Suprapubic skin (tissue), 4 donors: Measurements from ENCODE around the gene SLC7A7. TPM values are rescaled to one million over a fixed set of nuclear protein-coding genes. Genes with fewer than 3 reads are reported as not detected.

ENCODE experiments used
- DNase-seq, 2 donors: peaks; one replicate each; pipeline ENCODE4 v3.0.0-alpha.2; 2019; ENCODE audit warnings: low spot score in 2 of 2
- H3K27ac ChIP-seq: fragments of 200-600 bp; sonication (generic); one replicate; pipeline ENCODE4 v1.5.1; 2019
- H3K27me3 ChIP-seq: fragments of 200-600 bp; sonication (generic); one replicate; pipeline ENCODE4 v1.5.1; 2019
- H3K36me3 ChIP-seq: fragments of 200-600 bp; sonication (generic); one replicate; pipeline ENCODE4 v1.5.1; 2019
- H3K4me1 ChIP-seq: fragments of 200-600 bp; sonication (generic); one replicate; pipeline ENCODE4 v1.5.1; 2019
- H3K4me3 ChIP-seq: fragments of 200-600 bp; sonication (generic); one replicate; pipeline ENCODE4 v1.5.1; 2019; ENCODE audit warnings: mild to moderate bottlenecking
- H3K9me3 ChIP-seq: fragments of 200-600 bp; sonication (generic); one replicate; pipeline ENCODE4 v1.5.1; 2019
- CTCF ChIP-seq, 2 donors: fragments of 200-600 bp in 1 of 2; fragments of 450-650 bp in 1 of 2; sonication (generic) in 1 of 2; IDR thresholded peaks; one replicate each; pipeline ENCODE4 v1.5.1; 2016 to 2019; ENCODE audit warnings: antibody characterized with exemption in 2 of 2, mild to moderate bottlenecking in 1 of 2, moderate library complexity in 1 of 2
- EP300 ChIP-seq: sonication (generic); formaldehyde crosslinking; IDR thresholded peaks from one replicate; pipeline ENCODE4 v1.6.1; 2017; ENCODE audit warnings: antibody characterized with exemption
- POLR2A ChIP-seq, 2 donors: fragments of 450-650 bp; IDR thresholded peaks; one replicate each; pipeline ENCODE4 v1.6.1; 2017; ENCODE audit warnings: antibody characterized with exemption in 2 of 2, mild to moderate bottlenecking in 2 of 2, moderate library complexity in 2 of 2
- POLR2AphosphoS5 ChIP-seq, 3 donors: sonication (generic); formaldehyde crosslinking; IDR thresholded peaks; one replicate each; pipeline ENCODE4 v1.6.1; 2017; ENCODE audit warnings: antibody characterized with exemption in 3 of 3
- WGBS: methylation state at CpG from one replicate; pipeline ENCODE4 v1.1.5; 2018; 5-methylcytosine and 5-hydroxymethylcytosine counted together
- total RNA-seq, 4 donors: library from RNA; depleted of rRNA; stranded (reverse); fragments of >200 nt; gene quantifications; one replicate each; pipeline ENCODE4 v1.1.0, GENCODE V29; 2016

Gene SLC7A7
- total RNA-seq, 4 donors from 2014 or later: 1.8 to 3.8 (median 2.9) TPM

- H3K9me3 ChIP-seq: no peaks in the 10 kb centered on the region
- H3K27ac ChIP-seq: no peak overlapping the region
- H3K36me3 ChIP-seq: no peaks in the 10 kb centered on the region
- WGBS: 76% methylated on average over 12 of the region's 12 CpGs
- H3K27me3 ChIP-seq: no peaks in the 10 kb centered on the region
- no peak for TF ChIP-seq POLR2AphosphoS5 (IDR thresholded peaks at IDR 0.05)
- no peaks in the 10 kb centered on the region for H3K4me1 ChIP-seq
- no peak for DNase-seq
- H3K4me3 ChIP-seq: no peak overlapping the region
Observed at GRCh38 chr14:22802860-22803686, 12.2 kb downstream of the SLC7A7 start.

- Histone ChIP-seq H3K9me3 (no peaks in the 10 kb centered on the region), H3K36me3 (no peaks in the 10 kb centered on the region), H3K27me3 (no peaks in the 10 kb centered on the region), H3K4me3 (no peak overlapping the region), H3K4me1 (no peaks in the 10 kb centered on the region), H3K27ac (no peak overlapping the region)
- WGBS: 85% methylated on average over 8 of the region's 8 CpGs
- TF ChIP-seq EP300 (no peak), CTCF (IDR thresholded peaks at IDR 0.05) (no peak), POLR2AphosphoS5 (IDR thresholded peaks at IDR 0.05) (no peak), POLR2A (IDR thresholded peaks at IDR 0.05) (no peak)
- DNase-seq: no peak
Observed at GRCh38 chr14:22801716-22802115, 13.5 kb downstream of the SLC7A7 start.

GRCh38 chr14:22800346-22800745 is 14.9 kb downstream of the SLC7A7 start:
- Histone ChIP-seq H3K27me3 (no peaks in the 10 kb centered on the region), H3K9me3 (no peaks in the 10 kb centered on the region), H3K36me3 (no peaks in the 10 kb centered on the region), H3K4me3 (no peak overlapping the region), H3K4me1 (no peaks in the 10 kb centered on the region), H3K27ac (no peak overlapping the region)
- 90% methylated on average over 10 of the region's 10 CpGs for WGBS
- TF ChIP-seq POLR2AphosphoS5 (IDR thresholded peaks at IDR 0.05) (no peak), POLR2A (IDR thresholded peaks at IDR 0.05) (no peak), CTCF (IDR thresholded peaks at IDR 0.05) (no peak), EP300 (no peak)
- no peak for DNase-seq

GRCh38 chr14:22798528-22798927 is 16.7 kb downstream of the SLC7A7 start:
- TF ChIP-seq EP300: no peak
- no peak for TF ChIP-seq POLR2A (IDR thresholded peaks at IDR 0.05)
- no peak for TF ChIP-seq CTCF (IDR thresholded peaks at IDR 0.05)
- no peak for TF ChIP-seq POLR2AphosphoS5 (IDR thresholded peaks at IDR 0.05)
- WGBS: 56% methylated on average over 2 of the region's 2 CpGs
- Histone ChIP-seq H3K4me3 (no peak overlapping the region), H3K9me3 (no peaks in the 10 kb centered on the region), H3K36me3 (no peaks in the 10 kb centered on the region), H3K27ac (no peak overlapping the region), H3K4me1 (no peaks in the 10 kb centered on the region), H3K27me3 (no peaks in the 10 kb centered on the region)
- DNase-seq: no peak

GRCh38 chr14:22797017-22797917 is 18.0 kb downstream of the SLC7A7 start:
- no peaks in the 10 kb centered on the region for H3K9me3 ChIP-seq
- no peak for DNase-seq
- TF ChIP-seq POLR2AphosphoS5 (IDR thresholded peaks at IDR 0.05) (no peak), POLR2A (IDR thresholded peaks at IDR 0.05) (no peak)
- 51% methylated on average over 5 of the region's 5 CpGs for WGBS
- H3K27ac ChIP-seq: no peak overlapping the region
- no peak overlapping the region for H3K4me3 ChIP-seq
- no peaks in the 10 kb centered on the region for H3K27me3 ChIP-seq
- no peaks in the 10 kb centered on the region for H3K4me1 ChIP-seq
- H3K36me3 ChIP-seq: no peaks in the 10 kb centered on the region
